T-helper 2 cell (primary cell): Measurements from ENCODE around the gene FHOD3.
"Not testable (repeated sequence)": the region's sequence is repeated elsewhere in the genome, so short reads cannot be mapped to it uniquely, and the experiment has no call there.

Experiments used
- DNase-seq, 5 experiments: peaks; one replicate each; pipeline versions ENCODE4 v3.0.0 to v3.0.0-alpha.2; 2012 to 2022

The FHOD3 gene

GRCh38 chr18:36724169-36724568 lies 426.7 kb downstream of the FHOD3 start:
- DNase-seq = no peak

GRCh38 chr18:36724591-36725001 lies 427.1 kb downstream of the FHOD3 start:
- no peak for DNase-seq

DNA sequence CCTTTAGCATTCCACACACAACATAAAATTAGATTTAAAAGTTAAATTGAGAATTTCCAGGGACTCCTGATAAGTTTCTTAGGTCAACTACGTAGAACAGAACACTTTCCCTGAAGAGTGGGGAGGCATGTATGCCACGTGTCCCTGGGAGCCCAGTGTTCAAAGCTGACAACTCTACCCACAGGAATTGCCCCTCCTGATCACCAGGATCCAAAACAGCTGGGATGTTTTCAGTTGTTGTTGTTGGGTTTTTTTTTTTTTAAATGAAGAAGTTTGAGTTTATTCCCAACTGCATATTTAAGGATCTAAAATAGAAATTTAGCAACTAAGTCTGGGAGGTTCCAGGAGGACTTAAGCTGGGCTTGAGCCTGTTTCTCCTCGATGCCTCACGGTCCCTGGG lies 430.8 kb downstream of the FHOD3 start:
- DNase-seq = no peak

GRCh38 chr18:36729197-36729596 lies 431.7 kb downstream of the FHOD3 start:
- no peak for DNase-seq

DNA sequence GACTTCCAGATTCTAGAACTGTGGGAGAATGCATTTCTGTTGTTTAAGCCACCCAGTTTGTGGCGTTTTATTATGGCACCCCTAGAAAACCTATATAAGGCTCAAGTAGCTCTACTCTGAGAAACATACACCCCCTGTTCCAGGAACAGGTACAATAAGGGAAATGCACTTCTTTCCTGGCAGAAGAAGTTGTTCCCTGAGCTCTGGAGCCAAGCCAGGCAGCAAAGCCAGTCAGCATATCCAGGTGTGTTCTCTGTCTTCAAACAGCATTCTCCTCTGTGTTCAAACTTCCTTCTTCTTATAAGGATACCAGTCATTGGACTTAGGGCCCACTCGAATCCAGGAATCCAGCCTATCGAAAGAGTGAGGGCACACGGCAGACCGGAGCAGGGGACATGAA lies 434.8 kb downstream of the FHOD3 start:
- no peak for DNase-seq

GRCh38 chr18:36733150-36733549 lies 435.6 kb downstream of the FHOD3 start:
- DNase-seq = no peak

- DNase-seq = no peak
Observed at GRCh38 chr18:36734596-36734995, 437.1 kb downstream of the FHOD3 start.

DNA sequence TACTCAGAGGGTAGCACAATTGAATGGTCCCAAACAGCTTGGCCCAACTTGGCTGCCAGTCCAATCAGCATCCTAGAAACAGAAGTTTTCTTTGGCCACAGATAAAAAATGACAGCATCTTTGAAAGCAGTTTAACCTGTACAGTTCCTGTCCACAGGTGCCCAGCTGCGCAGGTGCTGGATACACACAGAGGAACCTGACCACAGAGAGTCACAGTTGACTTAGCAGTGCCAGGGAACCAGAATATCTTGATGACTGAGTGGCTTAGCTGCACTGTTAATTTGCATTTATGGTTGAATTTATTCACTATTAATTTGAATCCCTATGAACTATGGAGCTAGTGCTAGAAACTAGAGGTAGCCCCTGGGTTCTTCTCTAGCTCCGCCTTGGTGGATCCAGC lies 437.6 kb downstream of the FHOD3 start:
- DNase-seq = no peak

DNA sequence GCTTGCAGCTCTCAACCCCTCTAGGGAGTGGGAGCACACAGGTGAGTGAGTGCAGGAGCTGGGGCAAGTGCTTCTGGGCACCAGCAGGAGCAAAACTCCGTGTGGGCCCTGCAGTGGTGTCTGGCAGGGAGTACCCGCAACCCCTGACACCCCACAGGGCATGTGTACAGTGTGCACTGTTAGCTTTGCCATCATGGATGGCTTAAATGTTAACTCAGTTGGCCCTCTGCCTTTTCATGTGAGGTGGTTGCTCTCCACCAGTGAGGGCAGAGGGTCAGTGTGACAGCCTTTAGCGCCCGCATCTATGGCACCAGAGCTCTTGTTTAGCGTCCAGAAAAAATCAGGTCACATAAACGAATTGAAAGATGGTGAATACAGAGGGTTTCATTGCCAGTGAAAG lies 438.6 kb downstream of the FHOD3 start:
- no peak for DNase-seq

- no peak for DNase-seq
Observed at GRCh38 chr18:36737316-36737715, 439.8 kb downstream of the FHOD3 start.

- DNase-seq = no peak
Observed at GRCh38 chr18:36744261-36744876, 446.9 kb downstream of the FHOD3 start.

GRCh38 chr18:36745219-36745975 lies 447.9 kb downstream of the FHOD3 start:
- DNase-seq = no peak

DNA sequence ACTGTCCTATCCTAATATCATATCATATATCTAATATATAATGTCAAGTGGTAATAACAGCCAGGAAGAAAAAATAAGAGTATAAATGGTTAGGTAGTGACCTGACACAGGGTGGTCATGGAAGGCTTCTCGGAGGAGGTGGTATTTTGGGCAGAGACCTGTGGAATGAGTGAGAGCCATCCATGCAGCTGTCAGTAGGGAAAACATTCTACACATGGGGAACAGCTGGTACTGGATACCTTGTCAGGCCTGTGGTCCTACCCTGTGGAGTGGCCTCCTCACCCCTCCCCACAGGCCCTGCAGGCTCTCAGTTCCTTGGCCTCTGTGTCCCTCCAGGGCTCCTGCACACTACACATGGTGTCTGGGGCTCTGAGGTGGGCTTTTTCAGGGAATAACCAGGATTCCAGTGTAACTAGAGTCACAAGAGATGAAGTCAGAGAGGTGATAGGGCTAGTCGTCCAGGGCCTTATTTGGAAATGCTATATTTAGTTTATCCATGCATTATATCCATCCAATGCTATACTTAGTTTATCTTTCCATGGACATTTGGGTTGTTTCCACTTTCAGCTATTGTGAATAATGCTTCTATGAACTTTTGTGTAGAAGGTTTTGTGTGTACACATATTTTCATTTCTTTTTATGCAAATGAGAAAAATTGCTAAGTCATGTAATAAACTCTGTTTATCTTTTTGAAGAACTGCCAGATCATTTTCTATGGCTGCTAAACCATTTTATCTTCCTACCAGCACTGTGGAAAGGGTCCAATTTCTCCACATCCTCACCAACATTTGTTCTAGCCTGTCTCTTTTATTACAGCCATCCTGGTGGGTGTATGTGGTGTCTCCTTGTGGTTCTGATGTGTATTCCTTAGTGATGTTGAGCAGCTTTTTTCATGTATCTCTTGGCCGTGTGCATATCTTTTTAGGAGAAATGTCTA lies 455.7 kb downstream of the FHOD3 start:
- DNase-seq = no peak

DNA sequence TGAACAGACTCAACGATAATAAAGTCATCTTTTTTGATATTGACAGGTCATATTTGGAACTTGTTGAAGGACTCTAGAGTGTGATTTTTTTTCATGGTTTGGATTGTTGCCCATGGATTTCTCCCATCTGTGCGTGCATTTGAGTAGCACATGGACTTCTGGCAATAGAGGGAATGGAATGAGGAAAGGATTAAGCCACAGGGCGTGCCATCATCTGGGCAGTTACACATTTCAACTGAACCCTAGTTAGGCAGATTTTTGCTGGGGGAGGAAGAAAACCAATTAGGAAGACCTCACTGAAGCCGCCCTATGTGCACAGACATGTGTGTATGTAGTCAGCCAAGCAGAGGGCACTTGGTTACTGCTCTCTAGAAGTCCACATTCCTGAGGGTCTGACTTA lies 458.7 kb downstream of the FHOD3 start:
- DNase-seq = no peak

DNA sequence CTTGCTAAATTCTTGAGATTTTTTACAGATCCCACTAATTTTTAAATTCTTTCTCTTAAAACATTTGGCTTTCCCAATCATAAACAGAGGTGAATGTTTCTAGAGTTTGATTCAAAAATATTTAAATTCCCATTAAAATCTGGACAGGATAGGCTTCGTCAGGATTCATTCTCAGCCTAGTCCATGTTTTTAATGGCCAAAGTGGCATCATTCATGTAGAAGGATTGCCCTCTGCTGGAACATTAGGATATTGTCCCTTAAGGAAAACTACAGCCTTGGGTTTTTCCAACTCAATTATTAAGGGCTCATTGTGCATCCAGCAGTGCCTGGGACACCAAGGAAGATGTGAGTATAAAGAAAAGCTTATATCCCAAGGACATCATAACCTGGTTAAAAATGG lies 459.6 kb downstream of the FHOD3 start:
- no peak for DNase-seq

DNA sequence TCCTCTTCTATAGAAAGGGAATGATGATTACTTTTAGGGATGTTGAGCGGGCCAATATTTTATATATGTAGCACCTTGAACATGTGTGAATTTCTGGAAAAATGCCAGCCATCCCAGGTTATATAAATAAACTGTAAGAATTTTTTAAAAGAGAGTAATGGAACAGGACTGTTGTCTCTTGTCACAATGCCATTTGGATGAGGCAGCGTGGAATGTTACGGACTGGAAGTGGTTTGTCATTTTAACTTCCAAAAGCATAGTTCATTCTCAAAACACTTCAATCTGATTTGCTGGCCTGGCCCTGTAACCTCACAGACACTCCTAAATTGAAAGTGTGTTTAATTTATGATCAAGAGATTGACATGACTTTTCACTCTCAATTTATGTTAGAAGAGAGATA lies 460.5 kb downstream of the FHOD3 start:
- DNase-seq = no peak

DNA sequence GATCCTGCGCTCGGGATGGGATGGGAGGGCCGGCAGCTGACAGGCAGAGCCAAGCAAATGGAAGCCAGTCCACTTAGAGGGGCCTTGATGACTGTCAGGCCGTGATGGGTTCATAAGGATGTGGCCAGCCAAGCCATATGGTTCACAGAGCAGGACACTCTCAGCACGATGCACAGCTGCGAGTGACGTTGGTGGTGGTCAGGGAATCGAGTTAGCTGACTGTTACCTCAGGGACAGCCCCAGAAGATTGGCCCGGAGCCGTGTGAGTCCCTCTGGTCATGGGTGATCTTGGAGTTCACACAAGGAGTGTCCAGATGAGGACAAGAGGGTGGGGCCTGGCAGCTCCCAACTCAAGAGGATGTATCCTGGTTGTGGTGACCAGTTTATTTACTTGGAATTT lies 461.1 kb downstream of the FHOD3 start:
- no peak for DNase-seq

DNA sequence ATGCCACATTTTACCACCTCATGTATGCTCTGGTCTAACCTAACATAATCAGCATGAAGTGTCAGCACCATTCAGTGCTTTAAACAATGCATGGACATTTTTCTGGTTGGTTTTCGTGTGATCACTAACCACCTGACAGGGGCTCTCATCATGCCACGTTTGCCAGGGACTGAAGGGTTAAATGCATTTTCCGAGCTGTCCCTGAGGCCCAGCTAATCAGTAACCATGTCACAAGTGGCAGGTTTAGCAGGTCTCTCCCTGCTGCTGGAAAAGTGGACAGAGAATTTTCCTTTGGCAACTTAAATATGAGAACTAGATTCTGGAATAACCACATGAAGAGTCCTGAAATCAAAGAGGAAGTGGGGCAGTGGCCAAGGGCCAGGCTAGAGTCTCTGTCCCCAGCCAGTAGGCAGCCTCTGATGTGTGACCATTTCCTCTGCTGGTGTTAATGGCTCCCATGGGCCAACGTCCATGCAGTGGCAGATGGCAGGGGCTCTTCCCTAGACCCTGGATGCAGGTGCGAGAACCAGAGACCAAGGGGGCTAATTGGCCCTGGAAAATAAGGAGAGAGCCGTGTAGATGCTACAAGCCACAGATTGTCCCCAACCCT lies 461.8 kb downstream of the FHOD3 start:
- no peak for DNase-seq

GRCh38 chr18:36760598-36760997 lies 463.1 kb downstream of the FHOD3 start:
- no peak for DNase-seq

GRCh38 chr18:36761186-36761698 lies 463.7 kb downstream of the FHOD3 start:
- DNase-seq = no peak

- peak in 1 of 5 experiments; percentile 89 for DNase-seq
Observed at GRCh38 chr18:36762074-36762473, 464.6 kb downstream of the FHOD3 start.

- not testable (repeated sequence) for DNase-seq
Observed at GRCh38 chr18:36762965-36763364, 465.5 kb downstream of the FHOD3 start.

GRCh38 chr18:36766836-36767235 lies 469.3 kb downstream of the FHOD3 start:
- DNase-seq = no peak
